Transverse colon (tissue), 4 donors: ENCODE results near the gene CYB5D1.

ENCODE experiments used
- EP300 ChIP-seq: sonication (generic); formaldehyde crosslinking; IDR thresholded peaks from one replicate; pipeline ENCODE4 v1.6.1; 2017; ENCODE audit warnings: antibody characterized with exemption, low read depth
- POLR2AphosphoS5 ChIP-seq, 3 donors: sonication (generic); formaldehyde crosslinking; IDR thresholded peaks; one replicate each; pipeline ENCODE4 v1.6.1; 2016; ENCODE audit warnings: antibody characterized with exemption in 3 of 3
- TF ChIP-seq, protein P1 (sequence below), 5 experiments: fragments of 200-600 bp in 3 of 5; fragments of 450-650 bp in 2 of 5; sonication (generic) in 3 of 5; IDR thresholded peaks; 1 replicate in 2 of 5; 2 replicates in 3 of 5; pipeline ENCODE4 v1.5.1; 2016 to 2017; ENCODE audit warnings: antibody characterized with exemption in 5 of 5, inconsistent platforms in 3 of 5, mild to moderate bottlenecking in 2 of 5, moderate library complexity in 1 of 5

DNA sequence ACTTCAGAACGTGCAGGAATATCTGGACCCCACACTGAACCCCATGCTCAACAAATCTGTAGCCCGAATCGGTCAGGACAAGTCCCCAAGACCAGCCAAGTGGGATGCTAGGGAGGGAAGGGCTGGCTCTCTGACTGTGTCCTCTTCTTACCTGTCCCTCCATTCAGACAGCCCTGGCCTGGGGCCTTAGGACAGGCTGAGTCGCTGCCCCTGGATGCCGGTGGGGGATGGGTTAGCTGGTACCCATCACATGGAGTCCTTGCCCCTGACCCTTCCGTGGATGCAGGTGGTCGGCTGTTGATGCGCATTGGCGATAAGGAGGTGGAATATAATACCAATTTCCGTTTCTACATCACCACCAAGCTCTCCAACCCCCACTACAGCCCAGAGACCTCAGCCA, 39.8 kb upstream of the CYB5D1 start:
- TF ChIP-seq, protein P1, sequence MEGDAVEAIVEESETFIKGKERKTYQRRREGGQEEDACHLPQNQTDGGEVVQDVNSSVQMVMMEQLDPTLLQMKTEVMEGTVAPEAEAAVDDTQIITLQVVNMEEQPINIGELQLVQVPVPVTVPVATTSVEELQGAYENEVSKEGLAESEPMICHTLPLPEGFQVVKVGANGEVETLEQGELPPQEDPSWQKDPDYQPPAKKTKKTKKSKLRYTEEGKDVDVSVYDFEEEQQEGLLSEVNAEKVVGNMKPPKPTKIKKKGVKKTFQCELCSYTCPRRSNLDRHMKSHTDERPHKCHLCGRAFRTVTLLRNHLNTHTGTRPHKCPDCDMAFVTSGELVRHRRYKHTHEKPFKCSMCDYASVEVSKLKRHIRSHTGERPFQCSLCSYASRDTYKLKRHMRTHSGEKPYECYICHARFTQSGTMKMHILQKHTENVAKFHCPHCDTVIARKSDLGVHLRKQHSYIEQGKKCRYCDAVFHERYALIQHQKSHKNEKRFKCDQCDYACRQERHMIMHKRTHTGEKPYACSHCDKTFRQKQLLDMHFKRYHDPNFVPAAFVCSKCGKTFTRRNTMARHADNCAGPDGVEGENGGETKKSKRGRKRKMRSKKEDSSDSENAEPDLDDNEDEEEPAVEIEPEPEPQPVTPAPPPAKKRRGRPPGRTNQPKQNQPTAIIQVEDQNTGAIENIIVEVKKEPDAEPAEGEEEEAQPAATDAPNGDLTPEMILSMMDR (IDR thresholded peaks at IDR 0.05) = no peak
- no peak for TF ChIP-seq POLR2AphosphoS5 (IDR thresholded peaks at IDR 0.05)
- TF ChIP-seq EP300 = no peak
